SKM-1 (cell line): Measurements from ENCODE around the gene EPN3.

Experiments
- DNase-seq: peaks from one replicate; lab custom pipeline; 2025; ENCODE audit not compliant: unreplicated experiment; lab: John Stamatoyannopoulos, UW

EPN3 gene

DNA sequence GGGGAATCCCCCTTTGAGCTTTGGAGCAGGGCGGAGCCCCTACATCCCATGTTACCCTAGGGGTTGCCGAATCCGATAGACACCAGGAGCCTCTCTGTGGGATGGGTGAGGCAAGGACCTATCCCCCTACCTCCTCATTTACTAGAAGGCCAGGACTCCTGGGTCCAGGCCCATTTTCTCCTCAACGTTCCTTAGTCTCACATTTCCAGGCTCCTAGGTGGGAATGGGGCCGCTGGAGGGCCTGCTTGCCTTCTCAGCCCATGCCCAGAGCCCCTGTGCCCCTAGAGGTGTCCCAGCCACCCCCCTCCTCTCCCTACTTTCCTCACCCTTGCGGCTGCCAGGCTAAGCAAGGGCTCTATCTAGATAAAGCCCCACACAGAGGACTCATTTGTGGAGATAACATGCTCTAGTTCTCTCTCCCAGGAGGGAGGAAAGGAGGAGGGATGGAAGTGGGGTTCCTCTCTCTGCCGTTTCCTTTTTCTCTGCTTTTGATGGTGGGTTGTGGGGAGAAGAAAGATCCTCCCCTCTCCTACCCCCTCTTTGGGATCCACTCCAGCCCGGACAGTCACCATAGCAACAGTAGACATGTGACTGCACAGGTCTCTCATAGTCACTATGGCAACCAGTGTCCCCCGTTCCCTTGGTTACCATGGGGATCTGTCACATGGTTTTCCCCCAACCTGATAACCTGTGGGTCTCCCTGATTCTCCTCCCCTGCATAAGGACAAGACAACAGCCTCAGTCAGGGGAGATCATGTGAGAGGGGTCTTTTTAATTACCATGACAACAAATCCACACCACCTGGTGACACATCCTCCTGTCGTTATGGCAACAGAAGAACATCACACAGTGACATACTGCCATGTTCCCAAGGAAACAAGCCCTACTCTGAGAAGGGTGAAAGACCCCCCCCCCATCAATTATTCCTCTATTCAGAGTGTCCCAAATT lies 33.1 kb downstream of the EPN3 start:
- DNase-seq, result no peak

DNA sequence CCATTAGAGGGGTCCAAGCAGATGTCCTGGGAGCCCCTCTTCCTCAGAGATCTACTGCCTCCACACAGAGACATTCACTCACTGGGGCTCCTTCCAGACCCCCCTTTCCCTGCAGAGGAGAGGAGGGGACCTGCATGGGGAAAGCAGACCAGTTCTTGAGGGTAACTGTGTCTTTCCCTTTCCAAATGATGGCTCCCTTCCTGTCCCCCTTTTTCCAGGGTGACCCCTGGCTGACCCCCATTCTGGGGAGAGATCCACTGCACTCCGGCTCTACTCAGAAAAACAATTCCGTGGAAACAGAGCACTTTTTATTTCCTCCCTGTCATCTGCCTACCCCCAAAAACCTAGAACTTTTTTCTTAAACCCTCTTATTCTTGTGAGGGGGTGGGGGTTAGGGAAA lies 34.4 kb downstream of the EPN3 start:
- DNase-seq, result no peak

DNA sequence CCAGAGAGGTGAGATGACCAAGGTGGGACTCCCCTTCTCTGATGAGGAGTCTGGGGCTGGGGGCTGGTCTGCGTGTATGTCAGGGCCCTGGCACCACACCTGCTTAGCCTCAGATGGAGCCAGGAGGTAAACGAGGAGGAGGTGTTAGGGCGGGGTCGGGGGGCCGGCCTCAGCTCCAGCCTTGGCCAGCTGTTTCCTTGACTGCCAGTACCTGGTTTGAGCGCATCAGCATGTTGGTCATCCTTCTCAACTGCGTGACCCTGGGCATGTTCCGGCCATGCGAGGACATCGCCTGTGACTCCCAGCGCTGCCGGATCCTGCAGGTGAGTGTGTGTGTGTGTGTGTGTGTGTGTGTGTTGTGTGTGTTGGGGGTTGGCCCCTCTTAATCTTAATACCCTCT lies 36.1 kb downstream of the EPN3 start:
- DNase-seq, result no peak

DNA sequence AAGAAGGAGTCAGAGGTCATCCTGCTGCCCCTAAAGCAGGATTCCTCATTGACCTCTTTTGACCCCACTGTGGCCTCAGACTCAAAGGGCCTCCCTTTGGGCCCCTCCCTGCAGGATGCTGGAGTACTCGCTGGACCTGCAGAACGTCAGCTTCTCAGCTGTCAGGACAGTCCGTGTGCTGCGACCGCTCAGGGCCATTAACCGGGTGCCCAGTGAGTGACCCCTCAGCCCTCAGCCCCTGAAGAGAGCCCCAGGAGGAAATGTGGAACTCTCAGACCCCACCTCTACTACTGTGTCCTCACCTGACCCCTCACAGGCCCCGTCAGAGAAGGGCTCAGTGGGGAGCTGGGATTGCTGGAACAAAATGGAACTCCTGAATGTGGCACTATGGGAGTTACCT lies 37.1 kb downstream of the EPN3 start:
- DNase-seq, result no peak

DNA sequence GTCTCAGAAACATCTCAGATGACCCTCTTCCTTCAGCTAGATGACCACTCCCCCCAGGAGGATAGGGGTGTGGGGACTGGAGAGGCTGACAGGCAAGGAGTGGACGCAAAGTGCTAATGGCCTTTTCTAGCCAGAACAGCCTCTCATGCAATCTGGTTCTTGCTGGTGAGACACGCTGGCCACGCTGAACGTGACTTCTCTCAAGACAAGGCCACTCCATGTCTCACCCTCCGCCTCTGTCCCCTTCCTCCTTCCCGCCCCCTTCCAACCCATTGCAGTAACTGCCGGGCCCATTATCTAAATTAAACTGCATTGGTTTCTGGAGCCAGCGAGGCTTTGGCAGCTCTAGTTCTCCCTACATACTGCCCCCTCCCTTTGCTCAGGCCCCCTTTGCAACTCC lies 37.5 kb downstream of the EPN3 start:
- no peak for DNase-seq

DNA sequence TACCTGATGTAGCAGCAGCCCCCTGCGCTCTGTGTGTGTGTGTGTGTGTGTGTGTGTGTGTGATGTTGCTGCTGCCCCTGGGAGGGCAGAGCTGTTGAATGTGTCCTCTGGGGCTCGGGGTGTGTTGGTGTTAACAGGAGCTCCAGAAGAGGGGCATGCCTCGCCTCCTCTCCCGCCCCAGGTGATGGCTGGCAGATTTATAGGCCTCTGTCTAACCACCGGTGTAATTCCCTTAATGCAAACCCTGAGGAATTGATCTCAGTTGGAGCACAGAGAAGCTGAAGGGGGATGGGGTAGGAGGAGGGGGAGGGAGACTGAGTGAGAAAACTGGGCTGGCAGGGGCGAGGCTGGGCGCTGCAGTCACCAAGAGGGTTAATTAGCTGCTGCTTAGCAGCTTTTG lies 38.0 kb downstream of the EPN3 start:
- DNase-seq, result no peak

DNA sequence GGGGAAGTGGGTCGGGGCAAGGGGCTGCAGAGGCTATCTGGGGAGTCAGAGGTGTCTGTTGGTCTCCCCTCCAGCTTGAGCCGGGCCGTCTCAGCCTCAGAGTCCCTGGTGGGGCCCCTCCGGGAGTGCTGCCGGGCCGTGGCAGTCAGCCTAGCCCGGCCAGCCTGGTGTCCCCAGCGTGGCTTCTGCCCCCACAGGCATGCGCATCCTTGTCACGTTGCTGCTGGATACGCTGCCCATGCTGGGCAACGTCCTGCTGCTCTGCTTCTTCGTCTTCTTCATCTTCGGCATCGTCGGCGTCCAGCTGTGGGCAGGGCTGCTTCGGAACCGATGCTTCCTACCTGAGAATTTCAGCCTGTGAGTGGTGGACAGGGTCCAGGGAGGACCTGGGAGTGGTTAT lies 39.1 kb downstream of the EPN3 start:
- no peak for DNase-seq

DNA sequence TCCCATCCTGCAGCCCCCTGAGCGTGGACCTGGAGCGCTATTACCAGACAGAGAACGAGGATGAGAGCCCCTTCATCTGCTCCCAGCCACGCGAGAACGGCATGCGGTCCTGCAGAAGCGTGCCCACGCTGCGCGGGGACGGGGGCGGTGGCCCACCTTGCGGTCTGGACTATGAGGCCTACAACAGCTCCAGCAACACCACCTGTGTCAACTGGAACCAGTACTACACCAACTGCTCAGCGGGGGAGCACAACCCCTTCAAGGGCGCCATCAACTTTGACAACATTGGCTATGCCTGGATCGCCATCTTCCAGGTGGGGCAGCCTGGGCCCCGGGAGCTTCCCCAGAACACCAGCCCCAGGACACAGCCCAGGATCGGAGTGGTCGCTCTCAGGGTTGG lies 40.0 kb downstream of the EPN3 start:
- no peak for DNase-seq

DNA sequence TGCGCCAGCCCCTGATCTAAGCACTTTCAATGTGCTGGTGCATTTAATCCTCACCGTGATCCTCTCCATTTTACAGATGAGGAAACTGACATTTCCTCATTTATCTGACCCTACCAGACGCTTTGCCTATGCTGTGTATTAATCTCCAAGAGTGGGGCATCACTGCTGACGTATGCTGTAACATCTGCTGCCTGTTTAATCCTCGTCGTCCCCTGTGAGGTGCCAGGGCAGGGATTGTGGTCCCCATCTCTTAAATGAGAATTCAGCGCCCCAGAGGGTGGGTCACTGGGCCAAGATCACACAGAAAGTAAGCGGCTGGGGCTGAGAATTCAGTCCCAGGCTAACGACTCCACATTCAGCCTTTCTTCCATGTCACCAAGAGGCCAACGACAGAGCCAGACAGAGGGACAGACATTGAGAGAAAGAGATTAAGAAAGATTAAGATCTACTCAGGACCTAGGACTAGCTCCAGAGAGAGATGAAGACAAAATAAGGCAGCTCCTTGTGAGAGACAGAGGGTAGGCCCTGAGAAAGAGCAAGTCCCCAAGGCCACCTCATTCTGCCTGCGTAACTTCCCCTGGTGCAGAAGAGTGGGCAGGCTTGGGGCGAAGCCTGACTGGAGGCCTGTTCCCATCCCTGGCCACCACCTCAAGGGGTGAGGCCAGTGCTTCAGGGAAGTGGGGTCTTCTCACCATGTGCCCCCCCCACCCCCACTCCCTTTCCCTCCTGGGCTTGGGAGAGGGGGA lies 41.5 kb downstream of the EPN3 start:
- DNase-seq, result no peak

DNA sequence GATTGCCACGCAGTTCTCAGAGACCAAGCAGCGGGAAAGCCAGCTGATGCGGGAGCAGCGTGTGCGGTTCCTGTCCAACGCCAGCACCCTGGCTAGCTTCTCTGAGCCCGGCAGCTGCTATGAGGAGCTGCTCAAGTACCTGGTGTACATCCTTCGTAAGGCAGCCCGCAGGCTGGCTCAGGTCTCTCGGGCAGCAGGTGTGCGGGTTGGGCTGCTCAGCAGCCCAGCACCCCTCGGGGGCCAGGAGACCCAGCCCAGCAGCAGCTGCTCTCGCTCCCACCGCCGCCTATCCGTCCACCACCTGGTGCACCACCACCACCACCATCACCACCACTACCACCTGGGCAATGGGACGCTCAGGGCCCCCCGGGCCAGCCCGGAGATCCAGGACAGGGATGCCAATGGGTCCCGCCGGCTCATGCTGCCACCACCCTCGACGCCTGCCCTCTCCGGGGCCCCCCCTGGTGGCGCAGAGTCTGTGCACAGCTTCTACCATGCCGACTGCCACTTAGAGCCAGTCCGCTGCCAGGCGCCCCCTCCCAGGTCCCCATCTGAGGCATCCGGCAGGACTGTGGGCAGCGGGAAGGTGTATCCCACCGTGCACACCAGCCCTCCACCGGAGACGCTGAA lies 43.2 kb downstream of the EPN3 start:
- no peak for DNase-seq

DNA sequence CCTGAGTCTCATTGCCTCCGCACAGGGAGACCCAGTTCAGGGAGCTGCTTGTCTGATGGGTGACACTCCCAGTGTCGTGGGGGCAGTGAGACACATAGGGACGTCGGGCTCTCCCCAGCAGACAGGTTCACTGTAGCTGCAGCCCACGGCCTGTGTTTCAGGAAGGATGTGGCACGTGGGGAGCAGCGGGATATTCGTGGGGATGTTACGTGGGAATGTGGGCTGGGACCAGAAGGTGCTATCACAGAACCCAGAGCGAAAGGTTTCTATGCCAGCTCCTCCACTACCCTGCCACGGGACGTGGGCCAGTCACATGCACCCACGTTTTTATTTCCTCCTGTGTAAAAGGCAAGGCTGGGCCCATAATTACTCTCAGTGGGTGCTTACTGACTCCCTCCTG lies 44.3 kb downstream of the EPN3 start:
- DNase-seq, result no peak

DNA sequence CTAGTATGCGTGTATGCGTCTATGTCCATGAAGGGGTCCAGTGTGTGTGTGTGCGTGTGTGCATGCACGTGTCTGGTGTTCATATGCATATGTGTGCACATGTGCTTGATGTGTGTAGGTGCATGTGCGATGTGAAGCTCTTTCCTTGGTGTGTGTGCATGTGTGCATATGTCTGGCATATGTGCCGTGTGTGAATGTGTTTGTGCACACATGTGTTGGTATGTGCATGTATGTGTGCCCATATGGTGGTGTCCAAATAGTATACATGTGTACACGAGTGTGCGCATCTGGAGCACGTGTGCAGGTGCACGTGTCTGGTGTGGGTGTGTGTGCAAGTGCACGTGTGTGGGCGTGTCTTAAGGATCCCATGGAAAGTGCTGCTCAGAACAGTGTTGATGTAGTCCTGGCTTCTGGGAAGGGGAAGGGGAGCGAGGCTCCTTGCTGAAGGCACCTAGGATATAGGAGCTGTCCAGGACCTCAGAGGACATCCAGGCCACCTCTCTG lies 45.0 kb downstream of the EPN3 start:
- no peak for DNase-seq

DNA sequence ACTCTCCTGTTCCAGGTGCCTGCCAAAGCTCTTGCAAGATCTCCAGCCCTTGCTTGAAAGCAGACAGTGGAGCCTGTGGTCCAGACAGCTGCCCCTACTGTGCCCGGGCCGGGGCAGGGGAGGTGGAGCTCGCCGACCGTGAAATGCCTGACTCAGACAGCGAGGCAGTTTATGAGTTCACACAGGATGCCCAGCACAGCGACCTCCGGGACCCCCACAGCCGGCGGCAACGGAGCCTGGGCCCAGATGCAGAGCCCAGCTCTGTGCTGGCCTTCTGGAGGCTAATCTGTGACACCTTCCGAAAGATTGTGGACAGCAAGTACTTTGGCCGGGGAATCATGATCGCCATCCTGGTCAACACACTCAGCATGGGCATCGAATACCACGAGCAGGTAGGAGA lies 45.6 kb downstream of the EPN3 start:
- no peak for DNase-seq

DNA sequence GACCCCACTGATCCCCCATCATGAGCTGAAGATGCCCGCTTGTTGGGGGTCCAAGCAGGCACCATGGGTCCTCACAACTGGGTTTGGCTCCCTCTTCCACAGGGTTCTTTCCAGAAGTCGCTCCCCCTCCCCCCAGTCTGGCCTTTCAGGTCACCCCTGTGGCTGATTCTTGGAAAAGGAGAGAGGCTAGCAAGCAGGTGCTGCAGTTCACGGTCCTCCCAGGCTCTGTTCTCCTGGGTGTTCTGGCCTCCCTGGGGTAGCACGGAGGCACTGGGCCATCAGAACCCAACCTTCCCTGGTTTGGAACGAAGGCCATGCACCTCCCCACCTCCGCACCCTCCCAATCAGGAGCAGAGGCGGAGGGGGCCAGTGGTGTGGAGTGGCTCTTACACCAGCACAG lies 46.9 kb downstream of the EPN3 start:
- DNase-seq, result no peak

DNA sequence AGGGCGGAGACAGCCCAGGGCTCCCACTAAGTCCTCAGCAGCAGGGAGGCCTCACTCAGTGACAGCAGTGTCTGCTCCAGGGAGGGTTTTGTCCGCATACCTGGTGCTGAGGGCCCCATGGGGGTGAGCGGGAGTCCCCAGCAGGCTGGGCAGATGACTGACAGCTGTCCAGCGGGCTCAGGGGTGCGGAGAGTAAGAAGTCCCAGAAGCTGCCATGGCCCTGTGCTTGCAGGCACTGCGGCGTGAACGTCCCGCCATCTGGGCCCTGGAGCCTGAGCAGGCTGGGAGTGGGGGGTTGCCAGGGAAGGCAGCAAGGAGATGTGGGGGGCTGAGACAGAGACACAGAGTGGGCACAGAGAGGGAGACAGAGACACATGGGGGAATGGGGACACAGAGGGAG lies 48.1 kb downstream of the EPN3 start:
- no peak for DNase-seq

DNA sequence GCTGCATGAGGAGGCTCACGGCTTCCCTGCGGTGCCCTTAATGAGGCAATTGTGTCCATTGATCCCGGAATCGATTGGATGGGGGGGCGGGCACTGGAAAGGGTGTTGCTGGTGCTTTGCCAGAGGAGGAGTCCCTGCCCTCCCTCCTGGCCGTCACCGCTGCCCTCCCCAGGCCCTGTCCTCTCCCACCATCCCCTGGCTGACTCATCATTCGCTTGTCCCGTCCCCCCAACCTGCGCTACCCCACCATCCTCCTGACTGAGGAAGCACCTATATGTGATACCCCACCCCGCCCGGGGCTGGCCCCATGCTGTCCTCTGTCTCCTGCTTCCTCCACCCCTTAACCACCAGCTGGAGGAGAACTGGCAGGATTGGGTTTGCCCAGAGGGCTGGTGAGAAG lies 48.8 kb downstream of the EPN3 start:
- no peak for DNase-seq

DNA sequence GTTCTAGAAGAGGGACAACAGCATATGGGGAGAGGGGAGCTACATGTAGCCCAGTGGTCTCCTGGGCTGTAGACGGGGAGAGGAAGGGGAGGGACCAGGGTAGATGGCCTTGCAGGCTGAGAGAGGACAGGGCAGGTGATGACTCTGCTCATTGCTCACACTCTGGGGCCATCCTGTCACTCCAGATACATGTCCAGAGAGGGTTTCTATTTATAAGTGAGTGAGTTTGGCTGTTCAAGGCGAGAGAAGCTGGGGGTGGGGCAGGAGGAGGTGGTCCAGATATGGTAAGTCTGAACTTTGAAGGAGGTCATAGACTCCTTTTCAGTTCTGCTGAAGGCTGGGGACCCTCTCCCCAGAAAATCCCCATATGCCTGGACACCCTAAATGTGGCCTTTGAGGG lies 50.2 kb downstream of the EPN3 start:
- DNase-seq, result no peak

DNA sequence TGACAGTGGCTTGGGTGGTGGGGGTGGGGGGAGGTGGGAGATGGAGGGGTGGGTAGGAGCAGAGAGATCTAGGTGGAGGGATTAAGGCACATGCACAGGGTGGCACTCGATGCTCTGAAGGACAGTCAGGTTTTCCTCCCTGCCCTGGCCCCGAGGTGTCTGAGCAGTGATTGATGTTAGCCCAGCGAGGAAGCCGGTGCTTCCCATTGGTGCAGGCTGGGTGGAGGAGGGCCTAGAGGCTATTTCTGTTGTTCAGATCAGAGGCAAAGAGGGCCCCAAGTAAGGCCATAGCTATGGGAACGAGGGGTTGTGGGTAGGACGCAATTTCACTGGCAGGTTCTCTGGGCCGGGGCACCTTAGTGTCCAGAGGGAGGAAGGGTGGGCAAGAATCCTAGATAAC lies 51.1 kb downstream of the EPN3 start:
- DNase-seq, result no peak

DNA sequence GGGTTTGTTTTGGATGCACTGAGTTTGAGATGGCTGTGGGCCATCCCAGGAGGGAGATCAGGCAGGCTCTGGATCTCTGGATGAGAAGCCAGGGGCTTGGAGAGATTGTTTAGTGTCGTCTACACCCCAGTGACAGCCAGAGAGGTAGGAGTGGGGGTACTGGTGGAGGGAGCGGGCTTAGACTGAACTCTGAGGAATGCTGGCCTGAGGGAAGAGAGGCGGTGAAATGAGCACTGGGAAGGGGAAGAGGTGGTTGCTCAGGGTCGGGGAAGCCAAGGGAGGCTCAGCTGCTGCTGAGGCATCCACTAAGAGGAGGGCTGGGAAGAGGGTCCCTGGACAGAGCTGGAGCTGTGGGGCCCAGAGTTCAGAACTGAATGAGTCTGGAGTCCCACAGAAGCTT lies 51.6 kb downstream of the EPN3 start:
- DNase-seq, result no peak

DNA sequence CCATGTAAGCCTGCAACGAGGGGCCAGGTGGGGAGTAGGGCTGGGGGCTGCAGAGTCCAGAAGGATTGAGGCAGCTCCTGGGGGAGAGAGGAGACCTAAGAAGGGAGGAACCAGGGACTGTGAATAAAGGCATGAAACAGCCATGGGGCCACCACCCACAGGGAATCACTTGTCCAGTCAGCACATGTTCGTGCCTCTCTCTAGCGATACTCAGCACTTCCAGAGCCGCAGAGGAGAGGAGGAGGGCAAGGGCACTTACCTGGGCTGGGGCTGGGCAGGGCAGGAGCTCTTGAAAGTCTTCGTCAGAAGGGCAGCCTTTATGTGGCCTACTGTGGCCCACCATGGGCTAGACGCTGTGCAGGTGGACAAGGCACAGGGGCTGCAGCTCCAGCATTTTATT lies 52.2 kb downstream of the EPN3 start:
- DNase-seq, result no peak

DNA sequence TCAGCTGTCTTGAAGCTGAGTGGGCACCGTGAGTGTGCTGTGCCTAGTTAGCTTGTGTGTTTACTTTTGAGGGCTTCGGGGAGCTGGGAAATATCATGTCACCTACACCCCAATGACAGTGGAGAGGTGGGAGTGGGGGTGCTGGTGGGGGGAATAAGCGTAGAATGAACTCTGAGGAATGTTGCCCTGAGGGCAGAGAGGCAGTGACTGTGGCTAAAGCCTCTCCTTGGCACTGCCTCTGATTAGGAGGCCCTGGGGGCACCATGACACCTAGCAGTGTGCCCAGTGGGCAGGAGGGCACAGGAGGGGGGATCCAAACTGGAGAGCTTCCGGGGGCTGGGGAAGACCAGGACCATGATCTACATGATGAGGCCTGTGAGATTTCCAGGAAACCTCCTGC lies 52.8 kb downstream of the EPN3 start:
- DNase-seq, result no peak

DNA sequence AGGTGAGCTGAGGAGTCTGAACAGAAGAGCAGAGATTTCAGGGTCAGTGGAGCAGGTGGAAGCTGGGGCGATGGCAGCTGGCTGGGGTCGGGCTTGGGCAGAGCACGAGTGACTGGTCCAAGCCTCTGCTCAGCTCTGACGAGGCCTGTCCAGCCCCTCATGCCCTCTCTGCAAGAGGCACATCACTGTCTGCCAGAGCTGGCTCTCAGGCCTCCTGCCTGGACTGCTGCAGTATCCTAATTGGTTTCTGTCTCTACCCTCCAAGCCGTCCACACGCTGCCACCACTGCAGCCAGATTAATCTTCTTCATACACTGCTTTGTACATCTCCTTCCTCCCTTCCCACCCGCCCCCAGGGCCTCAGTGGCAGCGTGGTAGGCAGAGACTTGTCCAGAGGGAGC lies 53.4 kb downstream of the EPN3 start:
- DNase-seq, result no peak
